G401.6 (cell line): ENCODE measurements around the gene ETV4.

ENCODE experiments used
- FAIRE-seq: peaks from 2 replicates; lab custom pipeline; 2012; peaks lifted over from hg19 to GRCh38; lab: Jason Lieb, UNC

ETV4 gene

GRCh38 chr17:43546319-43547188 lies at the start of gene ETV4:
Gene ETV4, minus strand, starts transcription at chr17:43546340. Its CDS starts 723 bp downstream, at chr17:43545617.
- FAIRE-seq, result peak; percentile 98

DNA sequence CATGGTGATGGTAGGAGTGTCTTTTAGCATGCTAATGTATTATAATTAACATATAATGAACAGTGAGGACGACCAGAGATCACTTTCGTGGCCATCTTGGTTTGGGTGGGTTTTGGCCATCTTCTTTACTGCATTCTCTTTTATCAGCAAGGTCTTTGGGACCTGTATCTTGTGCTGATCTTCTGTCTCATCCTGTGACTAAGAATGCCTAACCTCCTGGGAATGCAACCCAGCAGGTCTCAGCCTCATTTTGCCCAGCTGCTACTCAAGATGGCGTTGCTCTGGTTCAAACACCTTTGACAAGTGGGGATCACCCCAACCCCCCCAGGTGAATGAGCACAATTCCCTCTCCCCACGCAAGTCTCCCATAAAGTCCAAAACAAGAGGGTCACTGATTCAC lies 49.3 kb upstream of the ETV4 start:
- no peak for FAIRE-seq

DNA sequence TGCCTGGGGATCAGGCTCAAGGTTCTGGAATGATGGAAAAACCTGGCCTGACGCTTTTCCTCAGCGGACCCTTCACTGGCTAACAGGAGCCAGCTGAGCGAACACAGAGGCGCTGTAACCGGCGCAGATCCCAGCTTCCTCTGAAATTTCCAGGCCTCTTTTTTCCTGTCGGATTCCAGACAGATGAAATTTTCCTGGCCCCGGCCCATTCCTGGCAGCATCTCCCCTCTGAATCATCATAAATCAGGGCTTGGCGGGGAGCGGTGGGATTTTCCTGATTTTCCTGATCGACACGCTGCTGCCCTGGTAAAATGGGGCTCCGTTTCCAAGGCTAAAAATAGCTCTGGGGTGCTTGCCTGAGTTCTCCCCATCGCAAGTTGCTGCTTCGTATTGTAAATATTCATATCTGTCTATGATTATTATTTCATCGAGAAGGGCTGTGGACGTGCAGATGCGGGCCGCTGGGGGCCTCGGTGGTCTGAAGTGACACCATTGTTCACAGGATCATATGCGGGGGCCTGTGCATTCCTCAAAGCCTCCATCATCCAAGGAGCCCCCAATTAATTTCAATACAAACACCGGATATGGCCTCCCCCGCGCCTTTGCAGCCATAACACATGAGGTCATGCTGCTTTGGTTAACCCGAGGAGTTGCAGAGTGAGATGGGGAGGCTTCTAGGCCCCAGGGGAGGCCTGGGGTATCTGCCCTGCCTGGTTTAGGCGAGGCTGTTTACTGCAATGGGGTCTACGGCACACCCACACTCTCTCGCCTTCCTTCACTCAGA lies 45.8 kb upstream of the ETV4 start:
- FAIRE-seq, result peak; percentile 95

- no peak for FAIRE-seq
Measured at GRCh38 chr17:43591001-43591400, 44.9 kb upstream of the ETV4 start.

DNA sequence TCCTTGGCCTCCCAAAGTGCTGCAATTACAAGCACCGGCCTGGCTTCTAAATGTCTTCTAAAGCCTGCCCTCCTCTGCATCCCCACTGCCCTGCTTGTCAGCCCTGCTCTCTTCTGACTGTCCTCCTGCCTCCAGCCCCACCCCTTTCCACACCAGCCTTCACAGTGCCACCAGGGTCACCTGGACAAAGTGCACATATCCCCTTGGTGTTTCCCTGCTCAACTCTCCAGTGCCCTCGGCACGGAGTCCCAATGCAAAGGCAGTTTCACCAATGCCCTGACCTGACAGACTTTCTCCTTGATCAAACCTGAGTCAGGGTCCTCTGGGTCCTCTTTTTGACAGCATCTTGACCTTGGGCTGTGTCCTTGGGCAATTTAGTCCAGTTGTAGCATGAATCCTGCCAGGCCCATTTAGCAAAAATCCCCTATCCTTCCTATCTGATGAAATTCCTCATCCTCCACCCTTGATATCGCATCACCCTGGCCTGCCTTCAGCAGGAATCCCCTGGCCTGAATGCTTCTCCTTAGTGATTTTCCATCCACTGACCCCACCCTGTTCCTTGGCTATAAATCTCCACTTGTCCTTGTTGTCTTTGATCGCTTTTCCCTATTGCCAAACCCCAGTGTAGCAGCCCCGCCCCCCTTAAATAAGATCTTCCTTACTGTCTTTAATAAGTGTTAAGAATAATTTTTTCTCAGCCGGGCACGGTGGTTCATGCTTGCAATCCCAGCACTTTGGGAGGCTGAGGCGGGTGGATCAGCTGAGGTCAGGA lies 42.7 kb upstream of the ETV4 start:
- no peak for FAIRE-seq

DNA sequence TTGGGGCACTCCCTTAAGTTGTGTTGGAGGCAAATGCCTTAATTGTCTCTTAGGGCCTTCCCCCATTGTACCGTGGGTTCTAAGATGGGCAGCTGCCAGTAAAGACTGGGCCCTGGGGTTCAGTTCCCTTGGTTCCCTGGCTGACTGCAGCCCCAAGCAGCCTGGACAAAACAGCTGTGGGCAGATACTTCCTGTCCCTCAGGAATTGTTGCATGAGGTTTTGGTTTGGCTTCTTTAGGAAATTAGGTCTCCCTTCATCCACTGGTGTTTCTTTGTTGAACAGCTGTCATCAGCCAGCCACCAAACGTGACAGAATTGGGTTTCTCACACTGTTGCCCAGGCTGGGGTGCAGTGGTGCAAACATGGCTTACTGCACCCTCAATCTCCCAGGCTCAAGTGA lies 42.0 kb upstream of the ETV4 start:
- FAIRE-seq, result no peak

DNA sequence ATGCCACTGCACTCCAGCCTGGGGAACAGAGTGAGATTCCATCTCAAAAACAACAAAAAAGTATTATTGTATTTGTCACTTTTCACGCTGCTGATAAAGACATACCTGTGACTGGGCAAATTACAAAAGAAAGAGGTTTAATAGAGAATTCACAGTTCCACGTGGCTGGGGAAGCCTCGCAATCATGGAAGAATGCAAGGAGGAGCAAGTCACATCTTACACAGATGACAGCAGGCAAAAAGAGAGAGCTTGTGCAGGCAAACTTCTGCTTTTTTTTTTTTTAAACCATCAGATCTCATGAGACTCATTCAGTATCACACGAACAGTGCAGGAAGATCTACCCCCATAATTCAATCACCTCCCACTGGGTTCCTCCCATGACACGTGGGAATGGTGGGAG lies 41.5 kb upstream of the ETV4 start:
- no peak for FAIRE-seq

DNA sequence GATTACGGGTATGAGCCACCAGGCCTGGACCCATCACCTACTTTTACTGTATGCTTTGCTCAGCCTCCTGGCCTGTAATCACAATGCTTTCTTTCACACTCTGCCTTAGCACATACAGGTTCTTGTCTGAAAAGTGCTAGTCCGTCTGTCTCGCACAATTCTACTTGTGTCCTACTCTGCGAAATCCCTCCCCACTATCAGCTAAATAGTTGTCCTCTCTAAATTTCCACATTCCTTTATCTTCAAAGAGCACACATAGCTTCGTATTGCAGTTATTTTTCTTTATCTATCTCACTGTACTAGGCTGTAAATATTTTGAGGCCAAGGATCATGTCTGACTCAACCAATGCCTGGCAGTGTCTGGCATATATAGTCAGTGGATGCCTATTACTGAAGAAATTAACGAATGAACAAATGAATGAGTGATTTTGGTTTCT lies 38.5 kb upstream of the ETV4 start:
- no peak for FAIRE-seq

DNA sequence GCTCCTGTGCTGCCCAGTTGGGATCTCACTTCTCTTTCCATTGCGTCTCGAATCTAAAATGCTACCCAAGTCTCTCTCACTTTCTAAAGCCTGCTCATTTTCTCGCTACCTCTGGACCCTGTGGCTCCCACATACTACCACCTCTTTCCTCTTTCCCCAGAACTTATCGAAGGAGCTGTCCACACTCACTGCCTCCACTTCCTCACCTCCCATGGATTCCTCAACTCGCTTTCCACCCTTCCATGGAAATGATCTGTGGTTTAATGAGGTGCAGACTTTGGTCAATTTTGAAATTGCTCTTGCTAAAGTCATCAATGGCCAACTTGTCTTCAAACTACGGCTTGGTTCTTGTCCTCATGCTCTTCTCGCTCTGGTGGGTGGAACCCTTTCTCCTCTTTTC lies 37.2 kb upstream of the ETV4 start:
- FAIRE-seq, result no peak

DNA sequence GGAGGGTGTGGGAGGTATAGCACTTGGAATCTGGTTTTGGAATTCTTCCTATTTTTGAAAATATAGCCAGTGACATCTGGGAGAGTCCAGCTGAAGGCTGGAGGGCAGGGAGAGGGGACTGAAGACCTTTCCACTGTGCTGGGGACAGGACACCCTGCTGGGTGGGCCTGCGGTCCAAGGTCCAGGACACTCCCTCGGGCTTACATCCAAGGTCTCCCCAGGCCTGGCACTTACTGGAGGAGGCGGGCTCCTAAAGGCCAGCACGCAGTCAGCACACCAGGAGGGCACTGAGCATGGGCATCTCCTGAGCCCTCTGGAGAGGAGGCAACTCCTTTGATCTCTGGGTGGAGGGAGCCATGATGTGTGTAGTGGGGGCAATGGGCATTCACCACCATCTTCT lies 35.5 kb upstream of the ETV4 start:
- FAIRE-seq, result no peak

DNA sequence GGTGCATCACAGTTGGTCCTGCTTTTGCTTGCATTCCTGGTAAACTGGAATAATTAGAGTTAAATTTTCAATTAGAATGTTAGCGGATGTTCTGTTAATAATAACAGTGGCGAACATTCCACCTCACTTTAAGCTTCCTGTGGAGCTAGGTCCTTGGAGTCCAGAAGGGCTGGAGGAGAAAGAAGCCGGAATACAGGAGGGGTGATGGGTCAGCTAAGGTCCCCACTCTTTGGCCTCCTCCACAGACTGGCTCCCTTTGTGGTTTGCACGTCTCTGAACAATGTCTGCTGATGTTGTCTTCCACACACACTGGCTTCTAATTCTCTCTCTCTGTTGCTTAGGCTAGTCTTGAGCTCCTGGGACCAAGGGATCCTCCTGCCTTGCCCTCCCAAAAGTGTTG lies 35.0 kb upstream of the ETV4 start:
- FAIRE-seq, result no peak

- FAIRE-seq, result no peak
Measured at GRCh38 chr17:43579566-43580140, 33.5 kb upstream of the ETV4 start.

DNA sequence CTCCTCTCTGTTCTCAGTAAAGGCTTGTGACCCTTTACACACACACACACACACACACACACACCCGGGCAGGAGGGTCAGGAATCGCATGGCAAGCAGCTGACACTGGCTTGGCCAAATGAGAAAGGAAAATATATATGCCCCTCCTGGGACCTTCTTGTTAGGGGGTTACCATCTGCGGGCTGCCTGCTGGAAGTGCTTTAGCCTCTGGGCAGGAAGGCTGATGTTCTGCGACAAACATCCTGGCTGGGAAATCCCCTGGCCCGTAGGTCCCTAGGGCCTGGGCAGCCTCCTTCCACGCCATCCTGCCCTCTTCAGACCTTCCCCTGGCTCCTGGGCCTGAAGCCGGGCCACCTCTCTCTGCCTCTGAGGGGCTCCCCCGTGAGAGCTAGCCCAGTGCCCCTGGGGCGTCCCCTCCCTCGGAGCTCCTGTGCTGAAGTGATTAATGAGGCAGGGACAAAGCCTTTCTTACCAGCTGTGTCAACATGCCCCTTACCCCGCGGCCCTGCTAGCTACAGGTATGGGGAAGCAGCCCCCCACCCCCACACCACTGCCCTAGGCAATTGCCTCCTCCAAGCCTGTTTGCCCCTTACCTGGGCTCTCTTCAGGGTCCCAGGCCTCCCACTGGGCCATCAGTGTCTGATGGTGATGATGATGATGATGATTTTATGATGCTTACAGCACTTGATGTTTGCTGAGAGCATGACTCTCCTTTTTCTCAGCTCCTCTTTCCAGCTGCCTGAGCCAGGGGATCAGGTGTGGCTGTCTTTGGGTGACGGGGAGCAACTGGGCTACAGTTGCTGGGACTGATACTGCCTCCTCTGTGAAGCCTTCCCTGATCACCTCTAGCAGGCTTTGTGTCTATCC lies 32.8 kb upstream of the ETV4 start:
- FAIRE-seq, result peak; percentile 45

DNA sequence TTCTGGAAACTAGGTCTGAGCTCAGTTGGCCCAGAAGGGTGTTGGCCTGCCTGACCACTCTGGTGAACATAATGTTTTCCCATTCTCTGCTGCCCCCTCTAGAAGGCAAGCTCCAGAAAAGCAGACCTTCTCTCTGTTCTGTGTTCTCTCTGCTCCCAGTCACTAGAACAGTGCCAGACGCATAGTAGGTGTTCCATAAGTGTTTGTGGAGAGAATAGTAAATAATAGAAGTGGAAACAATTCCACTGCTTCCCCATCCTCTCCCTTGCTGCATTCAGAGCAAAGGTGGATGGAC lies 32.2 kb upstream of the ETV4 start:
- FAIRE-seq, result peak; percentile 23

GRCh38 chr17:43577664-43578403 lies 31.7 kb upstream of the ETV4 start:
- no peak for FAIRE-seq

- FAIRE-seq, result peak; percentile 92
Measured at GRCh38 chr17:43576563-43577229, 30.6 kb upstream of the ETV4 start.

DNA sequence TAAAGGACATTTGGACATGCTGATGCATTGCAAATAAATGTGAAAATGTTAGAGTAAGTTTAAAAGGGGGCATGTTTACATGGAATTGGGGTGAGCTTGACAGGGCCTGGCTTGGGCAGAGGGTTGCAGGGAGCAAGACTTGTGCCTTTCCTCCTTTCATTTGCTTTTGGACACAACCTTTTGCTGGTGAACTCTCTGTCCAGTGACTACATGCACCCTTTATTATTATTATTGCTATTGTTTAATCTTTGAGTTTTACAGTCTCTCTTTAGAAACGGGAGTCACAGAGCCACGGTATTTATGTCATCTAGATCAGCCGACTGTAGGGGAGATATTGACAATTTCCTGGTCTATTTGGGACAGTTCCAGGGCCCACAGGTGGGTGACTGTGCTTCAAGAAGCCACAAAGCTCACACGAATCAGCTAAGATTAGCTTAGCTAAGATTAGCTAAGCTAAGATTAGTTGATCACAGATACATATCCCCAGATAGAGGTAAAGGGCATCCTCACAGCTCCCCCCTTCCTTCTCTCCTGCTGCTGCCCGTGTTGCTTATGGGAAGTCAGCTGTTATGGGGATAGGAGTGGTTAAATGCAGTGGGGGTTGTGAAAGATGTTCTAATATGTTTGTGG lies 28.9 kb upstream of the ETV4 start:
- no peak for FAIRE-seq

GRCh38 chr17:43574348-43574747 lies 28.2 kb upstream of the ETV4 start:
- no peak for FAIRE-seq

GRCh38 chr17:43573579-43574321 lies 27.6 kb upstream of the ETV4 start:
- no peak for FAIRE-seq
